IPS-18c (cell line): Measurements from ENCODE around the gene KLK7.

Experiments
- H3K4me3 ChIP-seq: 2 replicates; pipeline ENCODE4 v1.7.0; 2013; ENCODE audit warnings: low read depth, mild to moderate bottlenecking, low read length, moderate library complexity; ENCODE audit not compliant: insufficient read depth
- H3K9me3 ChIP-seq: one replicate; pipeline ENCODE4 v1.6.1; 2013; ENCODE audit warnings: mild to moderate bottlenecking, low read length, moderate library complexity; ENCODE audit not compliant: control insufficient read depth, insufficient read depth

Gene KLK7

GRCh38 chr19:51016798-51017683 is 33.3 kb upstream of the KLK7 start:
- H3K4me3 ChIP-seq, result peak overlapping the region; percentile 78

GRCh38 chr19:51015691-51016267 is 32.1 kb upstream of the KLK7 start:
- no peaks in the 10 kb centered on the region for H3K9me3 ChIP-seq
- no peak overlapping the region for H3K4me3 ChIP-seq

More at GRCh38 chr19:51016798-51017683, 33.3 kb upstream of the KLK7 start:
- H3K9me3 ChIP-seq, result no peaks in the 10 kb centered on the region

GRCh38 chr19:51014242-51014641 is 30.5 kb upstream of the KLK7 start:
- Histone ChIP-seq H3K4me3 (no peak overlapping the region), H3K9me3 (no peaks in the 10 kb centered on the region)

- Histone ChIP-seq H3K9me3 (no peaks in the 10 kb centered on the region), H3K4me3 (no peak overlapping the region)
These were observed 29.0 kb upstream of the KLK7 start for GRCh38 chr19:51012661-51013190.

DNA sequence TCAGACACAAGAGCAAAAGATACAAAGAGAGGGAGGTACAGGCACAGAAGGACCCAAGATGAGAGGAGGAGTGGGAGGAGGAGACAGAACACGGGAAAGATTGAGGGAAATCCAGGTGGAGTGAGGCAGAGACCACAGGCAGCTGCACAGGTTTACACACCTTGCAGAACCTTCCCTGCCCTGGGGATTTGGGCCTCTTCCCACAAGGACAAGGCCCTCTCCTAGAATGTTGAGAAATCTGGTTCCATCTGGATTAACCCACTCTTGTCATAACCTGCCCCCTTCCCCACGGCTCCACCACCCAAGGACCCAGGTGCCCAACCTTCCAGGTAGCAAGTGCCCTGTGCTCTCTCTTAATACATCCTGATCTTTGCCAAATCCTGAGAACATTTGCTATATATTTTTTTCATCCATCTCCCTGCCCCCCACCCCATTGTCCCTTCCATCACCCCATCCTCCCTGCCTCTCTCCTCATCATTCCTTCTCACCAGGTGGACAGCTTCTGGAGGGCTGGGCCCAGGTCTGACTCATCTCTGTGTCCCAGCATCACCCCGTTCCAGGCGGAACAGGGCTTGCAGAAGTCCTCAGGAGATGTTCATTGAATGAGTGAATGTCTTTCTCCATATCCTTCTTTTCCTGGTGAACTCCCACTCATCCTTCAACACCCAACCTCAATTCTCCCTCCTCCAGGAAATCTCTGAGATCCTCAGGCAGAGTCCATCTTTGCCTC is 26.5 kb upstream of the KLK7 start:
- Histone ChIP-seq H3K9me3 (no peaks in the 10 kb centered on the region), H3K4me3 (no peak overlapping the region)

GRCh38 chr19:51009061-51009891 is 25.6 kb upstream of the KLK7 start:
- Histone ChIP-seq H3K9me3 (no peaks in the 10 kb centered on the region), H3K4me3 (no peak overlapping the region)

- no peaks in the 10 kb centered on the region for H3K9me3 ChIP-seq
- no peak overlapping the region for H3K4me3 ChIP-seq
These were observed 23.8 kb upstream of the KLK7 start for GRCh38 chr19:51007488-51007887.

DNA sequence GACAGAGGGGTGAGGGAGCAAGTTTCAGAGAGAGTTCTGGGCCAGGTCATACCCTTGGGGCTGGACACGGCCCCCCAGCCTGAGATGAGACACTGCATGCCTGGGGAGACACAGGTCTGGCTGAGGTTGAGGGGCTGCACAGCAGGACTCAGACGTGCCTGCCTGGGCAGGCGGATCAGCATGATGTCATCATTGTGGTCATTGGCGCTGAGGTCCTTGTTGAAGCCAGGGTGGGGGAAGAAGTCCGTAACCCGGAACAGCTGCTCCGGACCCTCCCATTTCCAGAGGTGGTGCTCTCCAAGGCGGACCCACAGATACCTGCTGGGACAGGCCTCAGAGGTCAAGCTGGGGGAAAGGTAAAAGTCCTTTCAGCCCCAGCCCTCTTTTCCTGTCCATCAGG is 22.7 kb upstream of the KLK7 start:
- no peaks in the 10 kb centered on the region for H3K9me3 ChIP-seq
- no peak overlapping the region for H3K4me3 ChIP-seq

DNA sequence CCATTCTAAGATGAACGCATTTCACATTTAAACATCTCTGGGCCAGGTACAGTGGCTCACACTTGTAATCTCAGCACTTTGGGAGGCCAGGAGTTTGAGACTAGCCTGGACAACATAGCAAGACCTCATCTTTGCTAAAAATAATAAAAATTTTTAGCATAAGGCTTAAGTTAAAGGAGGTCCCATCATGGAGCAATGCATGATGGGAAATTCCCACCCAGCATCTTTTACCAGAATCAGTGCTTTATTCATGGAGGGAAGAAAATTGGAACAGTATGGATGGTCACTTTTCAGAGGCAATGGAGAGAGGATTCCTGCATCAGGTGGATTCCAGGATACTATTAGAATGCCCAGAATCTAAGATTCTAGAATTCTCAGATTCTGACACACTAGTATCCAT is 21.5 kb upstream of the KLK7 start:
- Histone ChIP-seq H3K9me3 (no peaks in the 10 kb centered on the region), H3K4me3 (no peak overlapping the region)

DNA sequence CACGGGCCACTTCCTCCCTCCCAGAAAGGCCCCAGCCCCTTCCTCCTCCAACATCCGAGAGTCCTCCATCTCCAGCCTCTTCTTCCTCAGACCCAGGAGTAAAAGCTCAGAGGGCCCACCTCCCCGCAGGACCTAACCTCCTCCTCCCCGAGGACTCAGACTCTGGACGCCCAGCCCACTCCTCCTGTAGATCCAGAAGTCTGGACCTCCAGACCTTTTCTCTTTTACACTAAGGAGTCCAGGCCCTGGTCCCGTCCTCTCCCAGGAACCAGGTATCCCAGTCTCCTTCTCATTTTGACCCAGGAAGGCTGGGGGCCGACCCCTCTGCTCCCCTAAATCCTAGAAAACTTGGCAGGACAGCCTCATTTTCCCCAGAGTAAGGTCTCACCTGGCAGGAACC is 19.6 kb upstream of the KLK7 start:
- no peaks in the 10 kb centered on the region for H3K9me3 ChIP-seq
- H3K4me3 ChIP-seq, result no peak overlapping the region

GRCh38 chr19:51002542-51003311 is 19.0 kb upstream of the KLK7 start:
- H3K4me3 ChIP-seq, result peak overlapping the region; percentile 41; the same call in 1 of the 2 replicates
- H3K9me3 ChIP-seq, result no peaks in the 10 kb centered on the region

DNA sequence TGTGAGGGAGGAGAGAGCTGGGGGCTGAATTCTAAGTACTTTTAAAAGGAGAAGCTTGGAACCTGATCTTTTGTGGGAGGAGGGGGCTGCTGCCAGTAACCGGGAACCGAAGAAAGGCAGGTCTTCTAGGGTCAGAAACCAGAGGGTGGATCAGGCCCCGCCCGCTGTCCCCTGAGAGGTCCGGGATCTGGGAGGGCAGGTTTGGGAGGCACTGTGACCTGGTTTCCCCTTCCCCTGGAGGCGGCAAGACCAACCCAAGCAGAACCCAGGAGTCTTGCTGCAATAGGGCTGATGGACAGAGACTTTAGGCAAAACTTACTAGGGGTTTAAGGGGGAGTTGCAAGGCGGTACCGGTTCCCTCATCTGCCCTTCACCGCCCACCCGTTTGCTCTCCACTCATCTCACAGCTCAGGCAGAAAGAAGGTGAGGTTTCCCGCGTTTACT is 18.4 kb upstream of the KLK7 start:
- H3K4me3 ChIP-seq, result peak overlapping the region; percentile 41; the same call in 1 of the 2 replicates
- H3K9me3 ChIP-seq, result no peaks in the 10 kb centered on the region

DNA sequence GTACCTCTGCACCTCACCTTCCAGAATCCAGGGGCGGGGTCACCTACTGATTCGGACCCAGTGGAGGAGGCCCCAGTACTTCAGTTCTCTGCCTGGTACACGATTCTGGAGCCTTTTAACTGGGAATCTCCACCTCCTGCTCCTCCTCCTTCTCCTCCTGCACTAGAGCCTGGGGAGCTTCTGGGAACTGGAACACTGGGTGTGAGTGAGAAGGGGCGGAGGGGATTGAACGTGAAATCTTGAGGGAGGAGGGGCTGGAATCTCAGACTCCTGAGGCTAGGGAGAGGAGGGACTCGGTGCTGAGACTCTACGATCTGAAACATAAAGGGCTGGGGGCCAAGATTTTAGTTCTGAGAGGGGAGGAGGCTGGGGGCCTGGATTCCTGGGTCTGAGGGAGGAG is 17.8 kb upstream of the KLK7 start, which contains the start of gene KLK8:
Gene KLK8, minus strand, starts transcription at position 90 of the 400 bp plus-strand sequence. CDS start 437 bp downstream, outside the sequence.
- peak within 1 kb of the TSS; percentile 41; the same call in 1 of the 2 replicates for H3K4me3 ChIP-seq
- H3K9me3 ChIP-seq, result no peaks in the 10 kb centered on the region

DNA sequence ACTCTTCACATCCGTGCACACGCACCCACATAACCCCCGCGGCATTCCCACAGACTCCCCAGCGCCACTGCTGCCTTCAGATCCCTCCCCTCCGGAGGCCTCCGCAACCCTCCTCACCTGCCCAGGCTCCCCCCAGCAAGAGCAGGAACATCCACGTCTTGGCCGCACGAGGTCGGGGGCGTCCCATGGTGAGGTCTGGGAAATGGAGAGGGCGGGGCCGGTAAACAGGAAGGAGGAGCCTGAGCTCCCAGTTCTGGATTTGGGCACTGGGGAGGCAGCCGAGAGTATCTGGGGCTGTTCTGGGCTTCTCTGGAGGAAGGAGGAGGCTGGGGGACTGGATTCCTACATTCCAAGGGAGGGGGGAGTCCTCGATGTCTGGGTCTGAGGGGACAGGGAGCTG is 17.3 kb upstream of the KLK7 start:
- Histone ChIP-seq H3K4me3 (peak overlapping the region; percentile 34; the same call in 1 of the 2 replicates), H3K9me3 (no peaks in the 10 kb centered on the region)

DNA sequence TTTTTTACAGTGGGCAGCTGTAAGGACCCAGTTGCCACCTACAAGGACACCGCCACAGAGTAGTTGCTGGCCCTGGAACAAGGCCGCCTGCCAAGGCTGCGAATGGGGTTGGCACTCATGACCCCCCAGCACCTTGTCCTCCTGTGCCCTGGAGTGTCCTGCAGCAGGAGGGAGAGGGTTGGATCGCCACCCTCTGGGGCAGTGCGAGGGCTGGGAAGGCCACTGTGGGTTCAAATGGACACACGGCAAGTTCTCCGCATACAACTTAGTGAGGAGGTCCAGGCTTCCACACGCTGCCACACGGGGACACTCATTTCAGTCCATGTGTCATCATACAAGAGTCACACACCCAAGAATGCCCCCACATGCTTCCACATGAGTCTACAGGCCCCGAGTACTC is 16.7 kb upstream of the KLK7 start:
- no peak overlapping the region for H3K4me3 ChIP-seq
- H3K9me3 ChIP-seq, result no peaks in the 10 kb centered on the region

- Histone ChIP-seq H3K9me3 (no peaks in the 10 kb centered on the region), H3K4me3 (no peak overlapping the region)
These were observed 15.0 kb upstream of the KLK7 start for GRCh38 chr19:50998686-50999085.
